ENCODE measurements around the gene MARK1. TPM values are rescaled to one million over a fixed set of nuclear protein-coding genes. Genes with fewer than 3 reads are reported as not detected.

Gene MARK1
- total and polyA plus RNA-seq, 7 donors, result 0.81 to 5.4 (median 2.6) TPM

- TF ChIP-seq CTCF (IDR thresholded peaks at IDR 0.05), result no peak
- Histone ChIP-seq H3K27ac (no peak overlapping the region), H3K4me1 (no peaks in the 10 kb centered on the region), H3K27me3 (ENCODE audit: insufficient read depth in 3 of 3, low read length in 2 of 3) (no peaks in the 10 kb centered on the region), H3K4me3 (no peak overlapping the region), H3K36me3 (ENCODE audit: insufficient read depth in 1 of 2, low read depth in 1 of 2) (no peaks in the 10 kb centered on the region), H3K9me3 (no peaks in the 10 kb centered on the region)
- ATAC-seq (no peak), DNase-seq (no peak)
- intact Hi-C loops (cut with DNase I), result no loop called here
- 53 to 68% (median 65%) methylated on average over 9 of the region's 9 CpGs for WGBS, 3 donors
Observed at GRCh38 chr1:220708936-220709801, 181.2 kb downstream of the MARK1 start.

- no peak for DNase-seq
- Histone ChIP-seq H3K27me3 (ENCODE audit: insufficient read depth in 3 of 3, low read length in 2 of 3) (no peaks in the 10 kb centered on the region), H3K27ac (no peak overlapping the region), H3K4me1 (no peaks in the 10 kb centered on the region), H3K36me3 (ENCODE audit: insufficient read depth in 1 of 2, low read depth in 1 of 2) (no peaks in the 10 kb centered on the region), H3K4me3 (no peak overlapping the region), H3K9me3 (no peaks in the 10 kb centered on the region)
- 64 to 75% (median 67%) methylated on average over 4 of the region's 4 CpGs for WGBS, 3 donors
- no peak for TF ChIP-seq CTCF (IDR thresholded peaks at IDR 0.05)
- intact Hi-C loops (cut with DNase I), result no loop called here
- no peak for ATAC-seq
Observed at GRCh38 chr1:220710333-220710732, 182.4 kb downstream of the MARK1 start.

- ATAC-seq (no peak), DNase-seq (no peak)
- Histone ChIP-seq H3K36me3 (ENCODE audit: insufficient read depth in 1 of 2, low read depth in 1 of 2) (no peaks in the 10 kb centered on the region), H3K4me1 (no peaks in the 10 kb centered on the region), H3K4me3 (no peak overlapping the region), H3K9me3 (peaks cover 4% of the 10 kb centered on the region), H3K27ac (no peak overlapping the region), H3K27me3 (ENCODE audit: insufficient read depth in 3 of 3, low read length in 2 of 3) (no peaks in the 10 kb centered on the region)
- intact Hi-C loops (cut with DNase I), result no loop called here
- 67 to 74% (median 70%) methylated on average over 9 of the region's 9 CpGs for WGBS, 3 donors
- TF ChIP-seq CTCF (IDR thresholded peaks at IDR 0.05), result no peak
Observed at GRCh38 chr1:220711056-220711809, 183.3 kb downstream of the MARK1 start.

Other genes starting within 250 kb of the MARK1 start
- 1 to 10 TPM; 4.7 to 8.9 (median 5.7) TPM for gene C1orf115, start 162.2 kb downstream of the MARK1 start, total RNA-seq
- 1 to 10 TPM; 3.8 to 6.1 (median 4.9) TPM for gene C1orf115, start 162.2 kb downstream of the MARK1 start, polyA plus RNA-seq
- 10 to 100 TPM in 1 of 4 donors, 1 to 10 TPM in 3; 8.8 to 12.4 (median 9.5) TPM for gene MTARC2, start 220.2 kb downstream of the MARK1 start, total RNA-seq
- 1 to 10 TPM; 4.1 to 5.7 (median 5.0) TPM for gene MTARC2, start 220.2 kb downstream of the MARK1 start, polyA plus RNA-seq

All from psoas muscle (tissue), 8 donors.